Activated T-cell treated with anti-CD3 and anti-CD28 coated beads, Interleukin-2, amount 50 U/mL, for 72 hours (primary cell): Measurements from ENCODE around the gene RRP15. TPM values are rescaled to one million over a fixed set of nuclear protein-coding genes. Genes with fewer than 3 reads are reported as not detected.
A peak's percentile ranks its signal among the peaks of the same experiment; 100 is the strongest.

Experiments
- ATAC-seq, 2 donors: fragments of 150-1000 bp; cut with Tn5 transposase; replicated peaks in 1 of 2; 2 replicates each; pipeline ENCODE4 v1.10.0; 2021; ENCODE audit warnings: moderate library complexity in 2 of 2, mild to moderate bottlenecking in 1 of 2
- DNase-seq, 2 donors: peaks; one replicate each; pipeline ENCODE4 v3.0.0; 2021 to 2022; ENCODE audit warnings: mixed read lengths in 1 of 2
- H3K27ac Mint-ChIP-seq: one replicate; pipeline ENCODE4 v1.8.0; 2022; ENCODE audit warnings: mild to moderate bottlenecking, moderate library complexity, mixed read lengths
- H3K27me3 Mint-ChIP-seq: one replicate; pipeline ENCODE4 v1.8.0; 2022; ENCODE audit warnings: low read depth, mixed read lengths
- H3K36me3 Mint-ChIP-seq, 2 donors: one replicate each; pipeline ENCODE4 v1.8.0; 2022; ENCODE audit warnings: mixed read lengths in 2 of 2, mild to moderate bottlenecking in 1 of 2; ENCODE audit not compliant: insufficient read depth in 2 of 2
- H3K4me1 Mint-ChIP-seq: one replicate; pipeline ENCODE4 v1.8.0; 2022; ENCODE audit warnings: low read depth, mixed read lengths
- H3K4me3 Mint-ChIP-seq, 2 donors: one replicate each; pipeline ENCODE4 v1.8.0; 2022; ENCODE audit warnings: mild to moderate bottlenecking in 2 of 2, mixed read lengths in 2 of 2, moderate library complexity in 2 of 2
- H3K9me3 Mint-ChIP-seq, 2 donors: one replicate each; pipeline ENCODE4 v1.8.0; 2022; ENCODE audit warnings: mixed read lengths in 2 of 2
- total RNA-seq, 2 donors: library from RNA; stranded (reverse); gene quantifications; one replicate each; pipeline ENCODE4 v1.2.3, GENCODE V29; 2022

The RRP15 gene
- total RNA-seq, 2 donors from 2014 or later: 12.5 to 13.6 TPM

- Mint-ChIP-seq H3K36me3 (peaks cover 0 to 10% of the 10 kb centered on the region in 2 donors), H3K4me1 (no peaks in the 10 kb centered on the region), H3K27me3 (no peaks in the 10 kb centered on the region), H3K9me3 (no peaks in the 10 kb centered on the region), H3K4me3 (no peak overlapping the region), H3K27ac (no peak overlapping the region)
- no peak for DNase-seq
- ATAC-seq: no peak
These were observed 45.0 kb downstream of the RRP15 start for GRCh38 chr1:218330043-218330623.

GRCh38 chr1:218332416-218332815 lies 47.3 kb downstream of the RRP15 start:
- no peak for DNase-seq
- H3K4me3 Mint-ChIP-seq: no peak overlapping the region

GRCh38 chr1:218336328-218336727 lies 51.2 kb downstream of the RRP15 start:
- ATAC-seq (no peak), DNase-seq (no peak)
- Mint-ChIP-seq H3K9me3 (no peaks in the 10 kb centered on the region), H3K4me3 (no peak overlapping the region), H3K4me1 (no peaks in the 10 kb centered on the region), H3K27me3 (no peaks in the 10 kb centered on the region), H3K36me3 (peaks cover 0 to 11% of the 10 kb centered on the region in 2 donors), H3K27ac (no peak overlapping the region)

More at GRCh38 chr1:218332416-218332815, 47.3 kb downstream of the RRP15 start:
- Mint-ChIP-seq H3K9me3 (no peaks in the 10 kb centered on the region), H3K27ac (no peak overlapping the region), H3K27me3 (no peaks in the 10 kb centered on the region), H3K4me1 (no peaks in the 10 kb centered on the region), H3K36me3 (peaks cover 0 to 9% of the 10 kb centered on the region in 2 donors)
- no peak for ATAC-seq

- DNase-seq (no peak), ATAC-seq (no peak)
- Mint-ChIP-seq H3K4me3 (no peak overlapping the region), H3K36me3 (peaks cover 0 to 4% of the 10 kb centered on the region in 2 donors), H3K9me3 (no peaks in the 10 kb centered on the region), H3K27me3 (peaks cover 7% of the 10 kb centered on the region), H3K27ac (no peak overlapping the region), H3K4me1 (no peaks in the 10 kb centered on the region)
These were observed 54.3 kb downstream of the RRP15 start for GRCh38 chr1:218339267-218339831.

GRCh38 chr1:218341325-218341724 lies 56.2 kb downstream of the RRP15 start:
- no peak for DNase-seq
- Mint-ChIP-seq H3K9me3 (no peaks in the 10 kb centered on the region), H3K27me3 (peaks cover 7% of the 10 kb centered on the region), H3K36me3 (peaks cover 1 to 4% of the 10 kb centered on the region in 2 donors), H3K27ac (no peak overlapping the region), H3K4me3 (no peak overlapping the region), H3K4me1 (peaks cover 5% of the 10 kb centered on the region)
- ATAC-seq: no peak

GRCh38 chr1:218342091-218342490 lies 57.0 kb downstream of the RRP15 start:
- Mint-ChIP-seq H3K27me3 (peaks cover 7% of the 10 kb centered on the region), H3K36me3 (peaks cover 2 to 8% of the 10 kb centered on the region in 2 donors), H3K9me3 (no peaks in the 10 kb centered on the region), H3K4me3 (no peak overlapping the region), H3K27ac (no peak overlapping the region), H3K4me1 (peaks cover 12% of the 10 kb centered on the region)
- DNase-seq (no peak), ATAC-seq (no peak)

GRCh38 chr1:218344814-218345672 lies 60.0 kb downstream of the RRP15 start, which contains the start of gene TGFB2:
Gene TGFB2 (plus strand): TSS chr1:218345336. CDS start chr1:218346702, 1,366 bp downstream.
- peak in 1 of 2 donors; percentile 4 for DNase-seq
- no peaks in the 10 kb centered on the region for H3K9me3 Mint-ChIP-seq
- ATAC-seq: peak; percentile 48 to 56
- H3K27me3 Mint-ChIP-seq: peaks cover 7% of the 10 kb centered on the region
- H3K4me1 Mint-ChIP-seq: peaks cover 17% of the 10 kb centered on the region
- H3K27ac Mint-ChIP-seq: no peak within 1 kb of the TSS
- H3K4me3 Mint-ChIP-seq: no peak within 1 kb of the TSS
- H3K36me3 Mint-ChIP-seq: peaks cover 2 to 7% of the 10 kb centered on the region in 2 donors

- Mint-ChIP-seq H3K4me3 (no peak overlapping the region), H3K27ac (peak overlapping the region; percentile 90), H3K4me1 (peaks cover 17% of the 10 kb centered on the region), H3K27me3 (peaks cover 13% of the 10 kb centered on the region), H3K36me3 (peaks cover 2 to 6% of the 10 kb centered on the region in 2 donors), H3K9me3 (no peaks in the 10 kb centered on the region)
- DNase-seq (peak; percentile 32 to 33), ATAC-seq (peak; percentile 71 to 76)
These were observed 60.7 kb downstream of the RRP15 start for GRCh38 chr1:218345673-218346390.

GRCh38 chr1:218346391-218347204 lies 61.5 kb downstream of the RRP15 start:
- peak in 1 of 2 donors; percentile 4 for DNase-seq
- Mint-ChIP-seq H3K4me1 (peaks cover 25% of the 10 kb centered on the region), H3K4me3 (no peak overlapping the region), H3K27ac (peak overlapping the region; percentile 90), H3K9me3 (no peaks in the 10 kb centered on the region), H3K36me3 (peaks cover 2 to 6% of the 10 kb centered on the region in 2 donors), H3K27me3 (peaks cover 18% of the 10 kb centered on the region)
- ATAC-seq: no peak

- H3K36me3 Mint-ChIP-seq: peaks cover 2 to 6% of the 10 kb centered on the region in 2 donors
- H3K9me3 Mint-ChIP-seq: no peaks in the 10 kb centered on the region
- DNase-seq (no peak), ATAC-seq (no peak)
- H3K4me3 Mint-ChIP-seq: no peak overlapping the region
- H3K4me1 Mint-ChIP-seq: peaks cover 31% of the 10 kb centered on the region
- peak overlapping the region; percentile 90 for H3K27ac Mint-ChIP-seq
- H3K27me3 Mint-ChIP-seq: peaks cover 13% of the 10 kb centered on the region
These were observed 62.2 kb downstream of the RRP15 start for GRCh38 chr1:218347336-218347722.

- Mint-ChIP-seq H3K4me3 (no peak overlapping the region), H3K36me3 (peaks cover 2 to 6% of the 10 kb centered on the region in 2 donors), H3K9me3 (no peaks in the 10 kb centered on the region), H3K4me1 (peaks cover 31% of the 10 kb centered on the region), H3K27me3 (peaks cover 16% of the 10 kb centered on the region), H3K27ac (no peak overlapping the region)
- DNase-seq: no peak
- ATAC-seq: no peak
These were observed 62.9 kb downstream of the RRP15 start for GRCh38 chr1:218347723-218348627.
